ENCODE results near the gene PIP4P1.

PIP4P1 gene

DNA sequence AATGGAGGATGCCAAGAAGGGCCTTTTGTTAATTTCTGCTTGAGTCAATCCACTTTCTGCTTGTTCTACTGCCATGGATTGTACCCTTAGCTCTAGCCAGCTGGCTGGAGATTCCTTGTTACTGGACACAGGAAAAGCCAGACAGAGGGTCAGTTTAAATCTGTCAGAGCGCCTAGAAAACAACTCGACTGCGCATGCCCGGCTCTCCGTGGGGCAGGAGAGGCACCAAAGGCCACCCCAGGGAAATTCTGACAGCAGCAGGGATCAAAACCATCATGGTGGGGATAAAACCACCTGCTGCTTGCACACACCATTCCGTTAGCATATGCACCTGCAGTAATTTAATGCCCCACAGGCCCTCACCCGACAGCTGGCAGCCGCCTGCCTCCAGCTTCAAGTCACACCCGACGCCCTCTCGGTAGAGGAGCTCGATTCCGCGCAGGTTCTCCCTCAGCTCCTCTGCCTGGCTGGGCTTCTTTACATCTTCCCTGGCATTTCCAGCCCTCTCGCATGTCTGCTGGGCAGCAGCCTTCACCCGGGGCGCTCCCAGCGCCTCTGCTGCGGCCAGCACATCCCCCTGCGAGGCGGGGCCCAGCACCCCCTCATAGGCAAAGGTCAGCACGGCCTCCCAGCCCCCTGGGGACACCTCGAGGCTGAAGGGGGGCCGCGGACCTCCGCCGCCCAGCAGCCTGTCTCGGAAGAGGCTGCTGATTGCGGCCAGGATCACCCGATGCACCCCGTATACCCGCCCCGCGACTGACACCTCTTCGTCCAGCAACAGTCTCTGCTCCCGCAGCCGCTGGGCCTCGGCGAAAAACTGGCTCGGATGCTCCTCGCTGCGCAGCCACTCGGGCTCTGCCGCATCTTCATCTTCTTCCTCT is 26.3 kb downstream of the PIP4P1 start:
- DNase-seq: no peak

DNA sequence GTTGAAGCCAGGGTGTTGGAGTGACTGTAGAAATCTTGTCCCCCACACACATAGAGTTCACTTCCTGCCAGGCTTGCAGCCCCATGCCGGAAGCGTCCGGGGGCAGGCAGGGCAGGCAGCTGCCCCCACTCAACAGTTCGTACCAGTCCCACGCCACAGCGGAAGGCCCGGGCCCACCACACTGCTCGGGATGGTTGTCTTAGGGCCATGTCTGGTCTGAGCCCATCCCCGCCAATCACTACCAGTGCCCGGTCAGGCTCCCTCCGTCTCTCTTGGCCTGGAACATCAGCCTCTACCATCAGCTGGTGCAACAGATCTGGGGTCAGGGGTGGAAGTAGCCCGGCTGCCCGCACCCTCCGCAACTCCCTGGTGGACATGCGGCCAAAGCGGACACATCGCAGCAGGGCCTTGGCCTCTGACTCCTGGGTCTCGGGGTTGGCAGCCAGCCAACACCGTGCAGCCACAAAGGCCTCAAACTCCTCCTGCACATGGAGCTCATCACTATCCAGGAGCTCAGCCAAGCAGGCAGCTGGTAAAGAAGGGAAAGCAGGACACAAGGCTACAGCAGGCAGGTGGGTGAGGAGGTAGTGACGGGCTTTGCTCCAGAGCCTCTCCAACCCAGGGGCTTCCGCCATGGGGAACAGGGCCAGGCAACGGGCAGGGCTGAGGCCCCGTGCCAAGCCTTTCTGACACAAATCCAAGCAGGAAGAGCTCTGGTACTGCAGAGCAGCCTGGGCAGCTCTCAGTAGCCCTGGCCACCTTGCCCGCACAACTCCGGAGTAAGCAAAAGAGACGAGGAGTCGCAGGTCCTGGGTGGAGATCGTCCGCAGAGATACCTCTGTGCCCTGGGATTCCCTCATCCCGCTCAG is 31.2 kb downstream of the PIP4P1 start:
- DNase-seq: no peak

DNA sequence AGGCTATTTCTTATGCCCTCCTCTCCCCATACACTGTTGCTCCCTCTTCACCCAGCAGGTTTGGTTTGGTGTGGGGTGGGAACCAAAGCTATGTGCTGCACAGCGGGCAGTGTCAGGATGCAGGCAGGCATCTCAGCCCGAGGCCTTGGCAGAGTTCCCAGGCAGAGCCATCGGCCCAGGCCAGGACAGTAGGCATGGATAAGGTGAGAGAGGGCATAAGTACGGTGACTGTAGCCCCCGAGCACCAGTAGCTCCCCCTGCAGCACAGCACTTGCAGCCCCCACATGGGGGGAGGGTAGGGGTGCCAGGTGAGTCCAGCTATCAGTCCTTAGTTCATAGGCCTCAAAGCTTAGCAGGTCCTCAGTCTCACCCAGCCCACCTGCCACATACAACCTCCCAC is 32.4 kb downstream of the PIP4P1 start:
- no peak for DNase-seq

DNA sequence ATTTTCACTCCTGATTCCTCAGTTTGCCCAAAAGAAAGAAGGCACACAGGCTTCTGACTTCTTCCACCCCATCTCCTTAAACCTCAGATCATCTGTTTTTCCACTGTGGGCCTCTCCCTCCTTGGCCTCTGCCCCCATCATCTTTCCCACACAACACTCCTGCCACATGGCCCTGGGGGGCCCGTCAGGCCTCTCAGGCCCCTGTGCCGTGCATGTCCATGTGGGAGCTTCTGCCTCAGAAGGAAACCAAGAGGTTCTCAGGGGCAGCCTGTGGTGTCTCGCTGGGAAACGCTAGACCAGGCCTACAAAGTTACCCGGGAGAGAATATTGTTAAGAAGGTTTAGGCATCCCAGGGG is 33.2 kb downstream of the PIP4P1 start:
- no peak for DNase-seq

DNA sequence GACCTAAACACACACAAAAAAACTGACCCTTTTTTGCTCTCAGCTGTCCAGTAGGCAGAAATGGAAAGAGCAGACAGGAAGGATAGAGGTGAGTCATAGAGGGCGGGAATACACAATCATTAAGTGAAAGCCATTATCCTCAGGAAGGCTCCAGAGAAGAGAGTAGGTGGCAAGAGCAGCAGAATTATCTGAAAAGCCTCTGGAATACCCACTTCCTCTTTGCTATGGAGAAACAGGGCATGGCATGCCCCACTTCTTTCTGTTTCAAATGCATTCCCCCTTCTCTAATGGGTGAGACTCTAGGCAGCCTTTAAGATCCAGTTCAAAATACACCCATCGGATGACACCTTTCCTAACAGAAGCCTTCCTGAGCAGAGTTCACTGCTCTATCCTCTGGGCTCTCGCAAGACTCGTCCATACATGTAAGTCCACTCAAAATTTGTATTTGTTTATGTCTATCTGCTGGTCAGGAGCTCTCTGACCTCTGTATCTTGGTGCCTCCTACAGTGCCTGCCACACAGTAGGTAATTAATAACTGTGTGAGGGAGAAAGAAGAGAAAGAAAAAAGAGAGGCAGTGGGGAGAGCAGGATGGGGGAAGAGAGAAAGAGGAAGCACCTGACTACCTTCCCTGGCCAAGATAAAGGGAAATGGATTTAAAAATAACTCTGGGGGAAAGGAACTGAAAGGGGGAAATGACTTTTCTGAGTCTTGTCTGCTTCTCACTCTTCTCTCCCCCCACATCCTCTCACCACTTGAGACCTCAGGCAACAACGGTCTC is 33.8 kb downstream of the PIP4P1 start:
- DNase-seq: peak; percentile 90

DNA sequence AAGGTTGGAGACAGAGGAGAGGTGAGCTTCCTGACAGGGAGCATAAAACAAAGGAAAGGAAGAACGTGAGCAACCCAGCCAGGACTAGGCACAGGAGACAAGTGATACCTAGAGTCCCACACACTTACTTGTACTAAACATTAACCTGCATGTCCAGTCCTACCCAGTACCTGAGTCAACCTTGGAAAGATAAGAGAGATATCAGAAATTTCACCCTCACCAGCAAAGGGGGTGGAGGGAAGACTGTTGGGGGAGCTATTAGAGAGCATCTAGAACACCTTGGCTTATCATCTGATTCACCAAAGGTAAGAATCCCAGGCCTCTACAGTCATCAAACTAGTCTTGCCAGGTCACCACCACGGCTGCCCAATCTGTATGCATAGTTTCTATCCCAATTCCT is 36.4 kb downstream of the PIP4P1 start:
- no peak for DNase-seq

DNA sequence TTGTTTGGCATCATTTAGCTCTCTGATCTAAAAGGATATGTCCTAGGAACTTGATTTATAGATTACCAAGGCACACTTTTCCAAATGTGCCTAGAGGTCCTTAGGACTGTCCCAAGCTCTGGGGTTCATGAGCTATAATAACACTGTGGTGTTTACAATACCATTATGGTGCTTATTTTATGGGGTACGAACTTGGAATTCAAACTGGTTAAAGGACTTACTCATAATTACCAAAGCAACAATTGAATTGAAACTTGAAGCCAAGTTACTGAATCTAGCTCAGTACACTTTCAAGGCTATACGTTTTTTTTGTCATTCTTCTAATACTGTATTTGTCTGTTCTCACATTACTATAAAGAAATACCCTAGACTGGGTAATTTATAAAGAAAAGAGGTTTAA is 38.3 kb downstream of the PIP4P1 start:
- no peak for DNase-seq

DNA sequence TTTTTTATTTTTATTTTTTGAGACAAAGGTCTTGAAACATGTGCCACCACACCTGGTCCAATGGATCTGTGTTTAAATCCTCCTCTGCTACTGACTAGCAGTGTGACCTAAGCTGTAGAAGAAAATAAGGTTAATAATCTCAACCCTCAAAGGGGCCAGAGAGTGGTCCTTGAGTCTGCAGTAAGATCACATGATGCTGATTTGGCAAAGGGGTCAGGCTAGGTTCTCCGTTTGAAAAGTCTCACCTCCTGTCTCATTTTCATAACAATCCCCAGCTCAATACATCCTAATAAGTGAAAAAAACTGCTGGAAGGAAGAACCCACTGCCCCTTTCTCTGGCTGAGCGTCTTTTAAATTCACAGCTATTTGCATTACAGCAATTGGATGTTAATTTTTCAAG is 40.0 kb downstream of the PIP4P1 start:
- DNase-seq: no peak

DNA sequence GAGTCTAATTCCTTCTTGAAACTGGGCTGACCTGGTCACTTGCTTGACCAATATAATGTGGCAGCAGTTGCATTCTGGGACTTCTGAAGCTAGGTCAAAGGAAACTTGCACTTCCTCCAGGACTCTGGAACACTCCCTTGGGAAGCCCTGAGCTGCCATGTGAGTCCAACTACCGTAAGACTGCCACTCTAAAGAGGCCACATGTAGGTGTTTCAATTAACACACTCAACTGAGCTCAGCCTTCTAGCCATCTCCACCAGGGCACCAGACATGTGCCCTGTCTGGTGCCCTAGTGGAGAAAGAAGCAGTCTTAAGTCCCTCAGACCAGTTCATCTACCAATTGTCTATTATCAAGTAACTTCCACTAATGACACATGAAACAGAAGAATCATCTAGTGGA is 41.8 kb downstream of the PIP4P1 start:
- no peak for DNase-seq

DNA sequence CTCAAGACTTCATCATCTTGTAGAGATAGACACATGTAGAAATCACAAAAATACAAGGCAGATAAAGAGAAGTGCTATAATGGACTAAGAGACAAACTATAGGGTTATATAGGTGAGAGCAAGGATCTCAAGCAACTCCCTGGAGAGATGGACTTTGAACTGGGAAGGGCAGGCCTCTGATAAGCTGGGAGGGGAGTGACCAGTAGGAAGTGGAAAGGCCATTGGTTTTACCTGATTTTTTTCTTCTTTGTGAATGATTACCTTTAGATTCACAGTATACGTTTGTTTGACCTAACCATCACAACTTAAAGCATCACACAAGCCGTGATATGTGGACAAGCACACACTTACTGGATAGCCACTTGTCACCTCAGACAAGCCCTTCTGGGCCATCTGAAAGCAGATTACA is 42.7 kb downstream of the PIP4P1 start:
- DNase-seq: no peak

DNA sequence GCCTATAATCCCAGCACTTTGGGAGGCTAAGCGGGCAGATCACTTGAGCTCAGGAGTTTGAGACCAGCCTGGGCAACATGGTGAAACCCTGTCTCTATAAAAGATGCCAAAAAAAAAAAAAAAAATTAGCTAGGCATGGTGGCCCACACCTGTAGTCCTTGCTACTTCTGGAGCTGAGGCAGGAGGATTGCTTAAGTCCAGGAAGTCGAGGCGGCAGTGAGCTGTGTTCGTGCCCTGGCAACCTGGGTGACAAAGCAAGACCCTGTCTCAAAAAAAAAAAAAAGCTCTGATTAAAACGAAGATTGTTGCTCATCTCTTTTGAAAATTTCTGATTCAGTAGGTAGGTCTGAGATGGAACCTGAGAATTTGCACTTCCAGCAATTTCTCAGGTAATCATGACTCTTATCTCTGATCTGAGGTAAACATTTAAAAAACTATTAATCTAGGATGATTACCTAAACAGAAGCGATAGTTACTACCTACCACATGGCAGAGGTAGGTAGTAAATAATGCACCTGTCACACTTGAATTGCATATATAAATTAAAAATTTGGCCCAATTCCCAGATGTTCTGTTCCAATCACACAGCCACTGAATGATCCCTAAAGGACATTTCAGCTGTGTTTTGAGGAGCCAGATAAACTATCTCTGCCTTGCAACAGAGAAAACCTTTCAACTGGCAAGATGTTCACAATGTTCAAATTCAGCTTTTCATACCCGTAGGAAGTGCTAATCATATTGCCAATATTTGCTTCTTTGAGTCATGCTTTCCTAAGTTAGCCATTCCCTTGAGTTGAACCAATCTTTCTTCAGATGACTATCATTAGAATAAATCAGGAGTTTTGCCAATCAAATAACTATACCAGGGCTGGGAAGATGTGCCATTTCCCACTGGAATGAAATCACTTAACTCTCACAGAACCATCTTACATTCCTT is 43.7 kb downstream of the PIP4P1 start:
- DNase-seq: no peak

DNA sequence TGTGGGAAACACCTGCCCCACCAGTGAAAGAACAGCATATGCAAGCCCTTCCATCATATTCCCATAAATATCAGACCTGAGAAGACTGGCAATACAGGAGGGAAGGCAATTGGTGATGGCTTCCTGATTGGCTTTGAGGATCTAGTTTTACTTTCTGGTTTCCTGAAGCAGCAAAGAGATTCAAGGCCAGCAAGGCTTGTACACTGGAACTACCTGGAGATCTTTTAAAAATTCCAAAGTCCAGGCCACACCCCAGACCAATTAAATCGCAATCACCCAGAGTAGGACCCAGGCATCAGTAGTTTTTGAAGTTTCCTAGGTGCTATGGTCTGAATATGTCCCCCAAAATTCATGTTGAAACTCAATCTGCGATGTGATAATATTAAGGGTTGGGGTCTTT is 45.0 kb downstream of the PIP4P1 start:
- DNase-seq: no peak

DNA sequence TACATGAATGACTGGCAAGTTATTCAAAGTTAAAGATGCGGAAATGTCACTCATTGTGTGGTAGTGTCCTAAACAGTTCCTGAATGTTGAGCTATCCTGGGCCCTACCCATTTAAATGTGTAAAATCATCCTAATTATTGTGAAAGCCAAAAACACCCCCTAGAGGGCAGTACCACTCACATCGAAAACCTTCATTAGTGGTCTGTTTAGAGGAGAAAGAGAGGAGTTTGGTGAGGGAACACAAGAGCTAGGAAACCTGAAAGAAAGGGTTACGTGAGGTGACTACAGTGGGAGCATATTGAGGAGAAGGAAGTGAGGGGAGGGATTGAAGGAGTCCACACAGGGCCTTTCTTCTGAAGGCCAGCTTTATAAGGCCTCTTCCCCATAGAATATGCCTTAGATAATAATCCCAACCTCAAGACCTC is 45.4 kb downstream of the PIP4P1 start:
- peak; percentile 78 for DNase-seq

DNA sequence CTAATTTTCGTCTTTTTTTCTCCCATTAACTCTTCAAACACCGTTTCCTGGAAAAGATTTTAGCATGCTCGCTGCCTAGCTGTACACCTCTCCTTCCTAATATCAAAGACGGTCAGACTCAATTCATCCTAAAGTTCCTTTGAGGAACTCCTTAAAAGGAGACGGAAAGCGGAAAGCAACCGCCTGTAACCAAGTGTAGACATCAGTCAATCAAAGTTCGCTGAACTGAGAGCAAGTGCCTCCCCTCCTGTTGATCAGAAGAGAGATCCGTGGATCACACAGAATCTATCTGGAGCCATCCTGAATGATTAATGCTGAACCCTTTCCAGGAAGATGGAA is 47.5 kb downstream of the PIP4P1 start:
- DNase-seq: peak; percentile 61

DNA sequence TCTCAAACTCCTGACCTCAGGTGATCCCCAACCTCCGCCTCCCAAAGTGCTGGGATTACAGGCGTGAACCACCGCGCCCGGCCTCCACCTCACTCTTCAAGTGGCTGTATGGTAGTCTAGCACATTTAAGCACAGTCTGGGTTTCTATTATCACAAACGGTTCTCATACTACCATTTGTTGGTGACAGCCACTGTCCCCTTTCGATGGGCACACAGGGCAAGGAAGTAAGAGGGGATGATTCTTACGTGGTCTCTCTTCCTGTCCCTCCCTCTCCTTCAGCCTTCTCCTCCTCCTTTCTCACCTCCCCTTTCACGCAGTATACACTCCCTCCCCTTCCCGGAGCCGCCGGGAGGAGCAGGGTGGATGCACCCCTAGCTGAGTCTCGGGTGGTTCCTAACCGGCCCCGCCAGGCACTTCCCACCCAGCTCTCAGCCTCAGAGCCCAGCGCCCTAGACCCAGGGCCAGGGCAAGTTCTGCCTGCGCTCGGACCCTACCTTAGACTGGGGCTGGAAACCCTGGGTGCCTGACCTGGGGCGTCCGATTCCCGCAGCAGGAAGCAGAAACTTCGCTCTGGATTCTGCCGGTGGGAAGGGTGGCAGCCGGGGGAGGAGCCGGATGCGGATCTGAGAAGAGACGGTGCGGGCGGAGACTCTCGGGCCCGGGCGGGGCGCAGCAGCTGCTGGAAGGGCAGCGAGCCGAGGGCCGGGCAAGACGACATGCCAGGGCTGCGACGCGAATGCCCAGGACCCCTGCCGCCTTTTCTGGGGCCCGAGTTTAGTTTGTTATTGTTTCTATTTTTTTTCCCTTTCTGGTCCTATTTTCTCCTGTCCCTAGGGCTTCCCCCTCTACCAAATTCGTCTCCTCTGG is 48.1 kb downstream of the PIP4P1 start, which contains the start of gene TEP1:
Gene TEP1, minus strand, starts transcription at position 626 of the 868 bp plus-strand sequence. CDS start 5,062 bp downstream, outside the sequence.
- DNase-seq: peak; percentile 92

DNA sequence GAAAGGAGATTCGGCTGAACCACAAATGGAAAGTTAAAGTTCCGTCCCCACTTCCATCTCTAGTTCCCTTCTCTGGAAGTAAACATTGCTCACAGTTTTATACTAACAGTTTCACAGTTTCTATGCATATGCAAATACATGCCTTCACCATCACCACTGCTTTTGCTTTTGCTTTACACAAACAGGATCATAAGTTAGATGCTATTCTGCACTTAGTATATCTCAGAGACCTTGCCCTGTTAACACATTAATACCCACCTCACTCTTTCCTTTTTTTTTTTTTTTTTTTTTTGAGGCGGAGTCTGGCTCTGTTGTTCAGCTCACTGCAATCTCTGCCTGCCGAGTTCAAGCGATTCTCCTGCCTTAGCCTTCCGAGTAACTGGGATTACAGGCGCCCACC is 48.8 kb downstream of the PIP4P1 start:
- DNase-seq: peak; percentile 85

DNA sequence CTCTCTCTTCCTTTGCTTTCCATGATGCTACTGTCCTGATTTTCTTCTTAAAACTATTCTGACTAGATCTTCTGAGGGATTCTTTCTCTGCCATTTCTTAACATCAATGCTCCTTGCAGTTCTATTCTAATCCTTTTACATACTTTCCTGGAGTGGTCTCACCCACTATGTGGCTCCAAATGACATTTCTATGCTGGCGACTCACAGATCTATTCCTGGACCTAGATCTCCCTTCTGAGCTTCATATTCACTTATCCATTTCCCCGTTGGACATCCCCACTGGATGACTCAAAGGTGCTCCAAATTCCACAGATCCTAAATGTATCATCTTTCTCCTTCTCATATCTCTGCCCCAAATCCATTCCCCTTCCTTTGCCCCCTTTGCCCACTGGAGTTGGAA is 52.0 kb downstream of the PIP4P1 start:
- peak; percentile 55 for DNase-seq
